HFFc6 (cell line): ENCODE results near the gene EGR1. TPM values are rescaled to one million over a fixed set of nuclear protein-coding genes. Genes with fewer than 3 reads are reported as not detected.

Source experiments
- DNase-seq: peaks from one replicate; pipeline ENCODE4 v3.0.0-alpha.2; 2018
- H3K27ac Mint-ChIP-seq: 2 replicates; pipeline ENCODE4 v1.8.0; 2020; ENCODE audit warnings: mild to moderate bottlenecking, mixed read lengths
- H3K27me3 Mint-ChIP-seq: 2 replicates; pipeline ENCODE4 v1.8.0; 2021; ENCODE audit warnings: mild to moderate bottlenecking, moderate library complexity, mixed read lengths; ENCODE audit not compliant: insufficient read depth
- H3K36me3 Mint-ChIP-seq: 2 replicates; pipeline ENCODE4 v1.8.0; 2021; ENCODE audit warnings: low read depth, mixed read lengths
- H3K4me1 Mint-ChIP-seq: 2 replicates; pipeline ENCODE4 v1.8.0; 2020; ENCODE audit warnings: low read depth, mixed read lengths
- H3K4me3 Mint-ChIP-seq: 2 replicates; pipeline ENCODE4 v1.8.0; 2020; ENCODE audit warnings: mild to moderate bottlenecking, moderate library complexity, mixed read lengths
- H3K9me3 Mint-ChIP-seq: 2 replicates; pipeline ENCODE4 v1.8.0; 2020; ENCODE audit warnings: mild to moderate bottlenecking, mixed read lengths
- total RNA-seq, 6 experiments: library from RNA; stranded (reverse); fragmentation: NEBNext Ultra II Directional; extraction: Animal tissue kit (Norgen Biotek cat#: 25700); gene quantifications; 2 replicates in 1 of 6; 3 replicates in 5 of 6; pipeline ENCODE4 v1.2.3, GENCODE V29; 2021
- TF ChIP-seq, protein P1 (sequence below): fragments of 200-600 bp; sonication (generic); IDR thresholded peaks from 2 replicates; pipeline ENCODE4 v1.5.0; 2021; ENCODE audit warnings: antibody characterized with exemption, mild to moderate bottlenecking

The EGR1 gene
- total RNA-seq, 6 experiments from 2014 or later: 58.3 to 156 (median 135) TPM

DNA sequence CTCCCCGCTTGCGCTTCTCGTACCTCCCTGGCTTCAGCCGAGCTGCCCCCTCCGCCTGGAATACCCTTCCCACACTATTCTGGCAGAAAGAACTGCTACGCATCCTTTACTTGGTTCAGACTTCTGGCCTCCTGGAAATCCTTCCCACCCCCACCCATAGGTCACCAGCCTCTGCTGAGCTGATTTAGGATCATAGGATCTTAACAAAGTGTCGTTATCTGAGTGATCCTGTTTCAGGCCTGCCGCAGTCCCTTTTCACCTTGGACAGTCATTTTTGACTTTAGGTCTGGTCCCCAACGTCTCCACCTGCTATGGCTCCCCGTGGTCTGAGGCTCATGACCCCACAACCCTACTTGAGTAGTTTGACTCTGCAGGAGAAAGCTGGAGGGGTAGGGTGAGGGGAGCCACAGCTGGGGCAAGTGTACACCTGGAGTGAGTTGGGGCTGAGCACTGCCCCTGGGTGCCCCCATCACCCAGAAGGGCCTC, 27.3 kb downstream of the EGR1 start:
- TF ChIP-seq, protein P1, sequence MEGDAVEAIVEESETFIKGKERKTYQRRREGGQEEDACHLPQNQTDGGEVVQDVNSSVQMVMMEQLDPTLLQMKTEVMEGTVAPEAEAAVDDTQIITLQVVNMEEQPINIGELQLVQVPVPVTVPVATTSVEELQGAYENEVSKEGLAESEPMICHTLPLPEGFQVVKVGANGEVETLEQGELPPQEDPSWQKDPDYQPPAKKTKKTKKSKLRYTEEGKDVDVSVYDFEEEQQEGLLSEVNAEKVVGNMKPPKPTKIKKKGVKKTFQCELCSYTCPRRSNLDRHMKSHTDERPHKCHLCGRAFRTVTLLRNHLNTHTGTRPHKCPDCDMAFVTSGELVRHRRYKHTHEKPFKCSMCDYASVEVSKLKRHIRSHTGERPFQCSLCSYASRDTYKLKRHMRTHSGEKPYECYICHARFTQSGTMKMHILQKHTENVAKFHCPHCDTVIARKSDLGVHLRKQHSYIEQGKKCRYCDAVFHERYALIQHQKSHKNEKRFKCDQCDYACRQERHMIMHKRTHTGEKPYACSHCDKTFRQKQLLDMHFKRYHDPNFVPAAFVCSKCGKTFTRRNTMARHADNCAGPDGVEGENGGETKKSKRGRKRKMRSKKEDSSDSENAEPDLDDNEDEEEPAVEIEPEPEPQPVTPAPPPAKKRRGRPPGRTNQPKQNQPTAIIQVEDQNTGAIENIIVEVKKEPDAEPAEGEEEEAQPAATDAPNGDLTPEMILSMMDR: no peak
- H3K9me3 Mint-ChIP-seq: no peaks in the 10 kb centered on the region
- no peak for DNase-seq
- peaks cover 33% of the 10 kb centered on the region for H3K4me1 Mint-ChIP-seq
- peak overlapping the region; percentile 81 for H3K27ac Mint-ChIP-seq
- H3K36me3 Mint-ChIP-seq: no peaks in the 10 kb centered on the region
- H3K27me3 Mint-ChIP-seq: peaks cover 2% of the 10 kb centered on the region; the same call in 1 of the 2 replicates
- peak overlapping the region; percentile 91 for H3K4me3 Mint-ChIP-seq

DNA sequence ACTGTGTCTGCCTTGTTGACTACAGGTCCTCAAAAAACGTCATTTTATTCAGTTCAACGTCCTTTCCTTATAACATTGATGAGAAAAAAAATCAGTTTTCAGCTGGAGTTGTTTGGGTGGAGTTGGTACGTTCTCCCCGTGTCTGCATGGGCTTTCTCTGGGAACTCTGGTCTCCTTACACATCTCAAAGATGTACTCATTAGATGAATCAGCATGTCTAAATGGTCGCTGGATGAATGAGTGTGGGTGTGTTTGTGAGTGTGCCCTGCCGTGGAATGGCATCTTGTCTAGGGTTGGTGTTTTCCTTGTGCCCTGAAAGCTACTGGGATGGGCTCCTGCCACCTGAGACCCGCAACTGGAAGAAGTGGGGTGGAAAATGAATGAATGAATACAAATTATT, 30.1 kb downstream of the EGR1 start:
- DNase-seq: no peak
- Mint-ChIP-seq H3K9me3 (no peaks in the 10 kb centered on the region), H3K27me3 (peaks cover 2% of the 10 kb centered on the region; the same call in 1 of the 2 replicates), H3K36me3 (no peaks in the 10 kb centered on the region), H3K4me1 (peaks cover 23% of the 10 kb centered on the region), H3K27ac (no peak overlapping the region), H3K4me3 (no peak overlapping the region)
- TF ChIP-seq, protein P1: no peak

- Mint-ChIP-seq H3K9me3 (no peaks in the 10 kb centered on the region), H3K4me3 (no peak overlapping the region), H3K4me1 (peaks cover 7% of the 10 kb centered on the region), H3K27me3 (peaks cover 5% of the 10 kb centered on the region; the same call in 1 of the 2 replicates), H3K27ac (no peak overlapping the region), H3K36me3 (no peaks in the 10 kb centered on the region)
- no peak for DNase-seq
- TF ChIP-seq, protein P1: no peak
These were observed 33.1 kb downstream of the EGR1 start for GRCh38 chr5:138498376-138498775.

DNA sequence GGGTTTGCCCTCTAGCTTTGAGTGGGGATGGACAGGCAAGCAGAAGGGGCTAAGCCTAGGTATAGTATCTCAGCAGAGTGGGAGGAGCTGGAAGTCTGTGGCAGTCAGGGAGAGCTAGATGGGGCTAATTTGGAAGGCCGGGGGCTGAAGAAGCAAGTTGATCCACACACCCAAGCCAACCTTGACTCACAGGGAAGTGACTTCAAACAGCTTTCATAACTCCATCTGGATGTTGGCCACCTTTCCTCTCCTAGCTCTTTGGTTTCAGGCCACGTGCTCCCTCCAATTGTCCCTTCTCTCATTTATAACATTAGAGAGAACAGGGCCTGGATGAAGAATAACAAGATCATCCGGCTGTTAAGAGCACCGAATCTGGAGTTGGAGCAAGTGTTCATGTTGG, 36.8 kb downstream of the EGR1 start:
- H3K4me1 Mint-ChIP-seq: peaks cover 7% of the 10 kb centered on the region; the same call in 1 of the 2 replicates

GRCh38 chr5:138502521-138502920, 37.2 kb downstream of the EGR1 start:
- TF ChIP-seq, protein P1: no peak
- H3K4me3 Mint-ChIP-seq: no peak overlapping the region
- peaks cover 11% of the 10 kb centered on the region; the same call in 1 of the 2 replicates for H3K4me1 Mint-ChIP-seq
- no peak for DNase-seq
- H3K27me3 Mint-ChIP-seq: peaks cover 6% of the 10 kb centered on the region
- H3K36me3 Mint-ChIP-seq: peaks cover 4% of the 10 kb centered on the region; the same call in 1 of the 2 replicates
- H3K27ac Mint-ChIP-seq: no peak overlapping the region
- no peaks in the 10 kb centered on the region for H3K9me3 Mint-ChIP-seq

More for the DNA sequence above, 36.8 kb downstream of the EGR1 start:
- Mint-ChIP-seq H3K27me3 (peaks cover 6% of the 10 kb centered on the region), H3K27ac (peak overlapping the region; percentile 29; the same call in 1 of the 2 replicates), H3K9me3 (no peaks in the 10 kb centered on the region), H3K4me3 (no peak overlapping the region), H3K36me3 (peaks cover under 1% of the 10 kb centered on the region; the same call in 1 of the 2 replicates)
- DNase-seq: no peak
- TF ChIP-seq, protein P1: no peak
